DMS153 treated with DMSO at 0.1 percent for 48 hours (cell line): ENCODE results near the gene PPP2R2B.

Source experiments
- DNase-seq: peaks from one replicate; lab custom pipeline; 2025; ENCODE audit not compliant: unreplicated experiment; lab: John Stamatoyannopoulos, UW

The PPP2R2B gene

GRCh38 chr5:146888351-146888978 is 9.9 kb upstream of the PPP2R2B start:
- no peak for DNase-seq

- no peak for DNase-seq
These were observed 5.6 kb upstream of the PPP2R2B start for GRCh38 chr5:146884066-146884626.

- DNase-seq, result no peak
These were observed 5.0 kb upstream of the PPP2R2B start for GRCh38 chr5:146883511-146883910.

- DNase-seq, result no peak
These were observed 2.4 kb upstream of the PPP2R2B start for GRCh38 chr5:146880966-146881365.

- DNase-seq, result no peak
These were observed 628 bp downstream of the PPP2R2B start for GRCh38 chr5:146877783-146878475.

- no peak for DNase-seq
These were observed 1.3 kb downstream of the PPP2R2B start for GRCh38 chr5:146877178-146877681.

GRCh38 chr5:146873186-146873917 is 5.2 kb downstream of the PPP2R2B start:
- DNase-seq, result no peak

- no peak for DNase-seq
These were observed 6.4 kb downstream of the PPP2R2B start for GRCh38 chr5:146872188-146872587.

GRCh38 chr5:146867996-146868708 is 10.4 kb downstream of the PPP2R2B start:
- DNase-seq, result no peak

- no peak for DNase-seq
These were observed 12.3 kb downstream of the PPP2R2B start for GRCh38 chr5:146866263-146866662.

GRCh38 chr5:146862641-146863040 is 15.9 kb downstream of the PPP2R2B start:
- DNase-seq, result no peak

- no peak for DNase-seq
These were observed 18.2 kb downstream of the PPP2R2B start for GRCh38 chr5:146860213-146860893.

- no peak for DNase-seq
These were observed 26.5 kb downstream of the PPP2R2B start for GRCh38 chr5:146852089-146852488.

- no peak for DNase-seq
These were observed 27.4 kb downstream of the PPP2R2B start for GRCh38 chr5:146851133-146851532.

GRCh38 chr5:146849694-146850303 is 28.8 kb downstream of the PPP2R2B start:
- no peak for DNase-seq

GRCh38 chr5:146848133-146848532 is 30.4 kb downstream of the PPP2R2B start:
- no peak for DNase-seq

GRCh38 chr5:146840016-146840415 is 38.5 kb downstream of the PPP2R2B start:
- no peak for DNase-seq

- no peak for DNase-seq
These were observed 42.2 kb downstream of the PPP2R2B start for GRCh38 chr5:146836226-146836842.

- no peak for DNase-seq
These were observed 45.4 kb downstream of the PPP2R2B start for GRCh38 chr5:146832985-146833732.
